Fibroblast of pulmonary artery (primary cell): ENCODE data around the gene UBASH3B.
"Not testable (repeated sequence)": the region's sequence is repeated elsewhere in the genome, so short reads cannot be mapped to it uniquely, and the experiment has no call there.

ENCODE experiments used
- DNase-seq: peaks from one replicate; pipeline ENCODE4 v3.0.0-alpha.2; 2010; ENCODE audit warnings: low read depth
- H3K4me3 ChIP-seq: replicated peaks from 2 replicates; pipeline ENCODE4 v1.5.1; 2011; ENCODE audit warnings: low read depth, mild to moderate bottlenecking, control low read depth, low read length, moderate library complexity
- CTCF ChIP-seq: IDR thresholded peaks from 2 replicates; pipeline ENCODE4 v1.5.1; 2011; ENCODE audit warnings: mild to moderate bottlenecking, control low read depth, low read length, inconsistent platforms; ENCODE audit errors: missing control alignments

The UBASH3B gene

GRCh38 chr11:122619757-122620156 lies 35.8 kb upstream of the UBASH3B start:
- DNase-seq: no peak
- TF ChIP-seq CTCF: no peak
- H3K4me3 ChIP-seq: no peak overlapping the region

- DNase-seq, H3K4me3 ChIP-seq: not testable (repeated sequence)
Observed at GRCh38 chr11:122625501-122625900, 30.0 kb upstream of the UBASH3B start.

- no peak for TF ChIP-seq CTCF
- H3K4me3 ChIP-seq: no peak overlapping the region
- no peak for DNase-seq
Observed at GRCh38 chr11:122625976-122626665, 29.4 kb upstream of the UBASH3B start.

GRCh38 chr11:122627745-122628144 lies 27.8 kb upstream of the UBASH3B start:
- no peak overlapping the region for H3K4me3 ChIP-seq
- no peak for TF ChIP-seq CTCF
- no peak for DNase-seq

GRCh38 chr11:122628810-122629555 lies 26.5 kb upstream of the UBASH3B start:
- DNase-seq: peak; percentile 82
- peak; percentile 97 for TF ChIP-seq CTCF
- no peak overlapping the region for H3K4me3 ChIP-seq

- no peak overlapping the region for H3K4me3 ChIP-seq
- no peak for DNase-seq
- TF ChIP-seq CTCF: no peak
Observed at GRCh38 chr11:122632181-122632824, 23.2 kb upstream of the UBASH3B start.

GRCh38 chr11:122633219-122633829 lies 22.2 kb upstream of the UBASH3B start:
- TF ChIP-seq CTCF: peak; percentile 62
- no peak overlapping the region for H3K4me3 ChIP-seq
- DNase-seq: peak; percentile 78
